Measurements from ENCODE around the gene RABGEF1. TPM values are rescaled to one million over a fixed set of nuclear protein-coding genes. Genes with fewer than 3 reads are reported as not detected.

The RABGEF1 gene
- total and polyA plus RNA-seq, 2 experiments from 2014 or later = 18.8 to 22.7 TPM

DNA sequence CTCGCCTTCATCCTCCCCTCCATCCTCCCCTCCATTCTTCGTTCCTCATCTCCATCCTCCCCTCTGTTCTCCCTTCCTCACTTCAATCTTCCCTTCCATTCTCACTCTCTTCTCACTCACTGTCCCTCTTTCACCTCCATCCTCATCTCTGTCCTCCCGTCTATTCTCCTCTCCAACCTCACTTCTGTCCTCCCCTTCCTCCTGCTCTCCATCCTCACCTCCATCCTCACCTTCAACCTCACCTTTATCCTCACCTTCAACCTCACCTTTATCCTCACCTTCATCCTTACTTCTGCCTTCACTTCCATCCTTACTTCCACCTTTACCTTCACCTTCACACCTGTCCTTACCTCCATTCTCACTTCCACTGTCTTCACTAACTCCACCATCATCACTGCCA, 11.3 kb upstream of the RABGEF1 start:
- H3K27me3 ChIP-seq = no peaks in the 10 kb centered on the region
- DNase-seq (ENCODE audit: low read depth in 1 of 2, low spot score in 1 of 2) = no peak
- no peak overlapping the region for H3K27ac ChIP-seq
- no peaks in the 10 kb centered on the region for H3K36me3 ChIP-seq
- H3K4me1 ChIP-seq (ENCODE audit: low read depth) = no peaks in the 10 kb centered on the region
- no peak overlapping the region for H3K4me3 ChIP-seq
- H3K9me3 ChIP-seq (ENCODE audit: low read depth) = no peaks in the 10 kb centered on the region
- TF ChIP-seq, protein P1, sequence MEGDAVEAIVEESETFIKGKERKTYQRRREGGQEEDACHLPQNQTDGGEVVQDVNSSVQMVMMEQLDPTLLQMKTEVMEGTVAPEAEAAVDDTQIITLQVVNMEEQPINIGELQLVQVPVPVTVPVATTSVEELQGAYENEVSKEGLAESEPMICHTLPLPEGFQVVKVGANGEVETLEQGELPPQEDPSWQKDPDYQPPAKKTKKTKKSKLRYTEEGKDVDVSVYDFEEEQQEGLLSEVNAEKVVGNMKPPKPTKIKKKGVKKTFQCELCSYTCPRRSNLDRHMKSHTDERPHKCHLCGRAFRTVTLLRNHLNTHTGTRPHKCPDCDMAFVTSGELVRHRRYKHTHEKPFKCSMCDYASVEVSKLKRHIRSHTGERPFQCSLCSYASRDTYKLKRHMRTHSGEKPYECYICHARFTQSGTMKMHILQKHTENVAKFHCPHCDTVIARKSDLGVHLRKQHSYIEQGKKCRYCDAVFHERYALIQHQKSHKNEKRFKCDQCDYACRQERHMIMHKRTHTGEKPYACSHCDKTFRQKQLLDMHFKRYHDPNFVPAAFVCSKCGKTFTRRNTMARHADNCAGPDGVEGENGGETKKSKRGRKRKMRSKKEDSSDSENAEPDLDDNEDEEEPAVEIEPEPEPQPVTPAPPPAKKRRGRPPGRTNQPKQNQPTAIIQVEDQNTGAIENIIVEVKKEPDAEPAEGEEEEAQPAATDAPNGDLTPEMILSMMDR (IDR thresholded peaks at IDR 0.05; ENCODE audit: low read depth, low read length) = no peak

GRCh38 chr7:66731986-66732385, 8.5 kb upstream of the RABGEF1 start:
- H3K27me3 ChIP-seq = no peaks in the 10 kb centered on the region
- TF ChIP-seq, protein P1 (IDR thresholded peaks at IDR 0.05; ENCODE audit: low read depth, low read length) = no peak
- no peaks in the 10 kb centered on the region for H3K36me3 ChIP-seq
- H3K4me1 ChIP-seq (ENCODE audit: low read depth) = no peaks in the 10 kb centered on the region
- no peak for DNase-seq (ENCODE audit: low read depth in 1 of 2, low spot score in 1 of 2)
- H3K27ac ChIP-seq = no peak overlapping the region
- H3K9me3 ChIP-seq (ENCODE audit: low read depth) = no peaks in the 10 kb centered on the region
- H3K4me3 ChIP-seq = no peak overlapping the region

- H3K36me3 ChIP-seq = no peaks in the 10 kb centered on the region
- H3K4me1 ChIP-seq (ENCODE audit: low read depth) = no peaks in the 10 kb centered on the region
- H3K9me3 ChIP-seq (ENCODE audit: low read depth) = no peaks in the 10 kb centered on the region
- H3K27ac ChIP-seq = no peak overlapping the region
- H3K4me3 ChIP-seq = no peak overlapping the region
- H3K27me3 ChIP-seq = no peaks in the 10 kb centered on the region
- DNase-seq (ENCODE audit: low read depth in 1 of 2, low spot score in 1 of 2) = no peak
- TF ChIP-seq, protein P1 (IDR thresholded peaks at IDR 0.05; ENCODE audit: low read depth, low read length) = no peak
Observed at GRCh38 chr7:66732439-66732838, 8.1 kb upstream of the RABGEF1 start.

DNA sequence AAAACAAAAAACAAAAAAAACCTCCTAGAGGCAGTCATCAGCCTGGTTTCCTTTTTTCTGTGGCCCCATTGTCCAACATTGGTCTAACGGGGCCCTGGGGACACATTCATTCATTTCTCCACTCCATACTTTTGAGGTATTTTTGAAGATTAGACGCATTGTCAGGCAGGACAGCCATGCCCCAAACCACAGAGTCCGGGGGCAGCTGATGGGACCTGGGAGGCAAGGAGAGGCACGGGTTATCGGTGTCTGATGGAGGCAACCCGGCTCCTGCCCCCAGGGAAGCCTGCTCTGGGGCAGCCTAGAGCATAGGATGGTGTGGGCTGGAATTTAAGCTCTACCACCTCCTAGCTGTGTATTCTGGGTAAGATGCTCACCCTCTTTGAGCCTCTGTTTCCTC, 6.5 kb upstream of the RABGEF1 start:
- Histone ChIP-seq H3K9me3 (ENCODE audit: low read depth) (no peaks in the 10 kb centered on the region), H3K4me3 (no peak overlapping the region), H3K27me3 (no peaks in the 10 kb centered on the region), H3K4me1 (ENCODE audit: low read depth) (no peaks in the 10 kb centered on the region), H3K27ac (no peak overlapping the region), H3K36me3 (no peaks in the 10 kb centered on the region)
- no peak for DNase-seq (ENCODE audit: low read depth in 1 of 2, low spot score in 1 of 2)
- TF ChIP-seq, protein P1 (IDR thresholded peaks at IDR 0.05; ENCODE audit: low read depth, low read length) = no peak

GRCh38 chr7:66735154-66735553, 5.4 kb upstream of the RABGEF1 start:
- no peak for DNase-seq (ENCODE audit: low read depth in 1 of 2, low spot score in 1 of 2)
- H3K36me3 ChIP-seq = no peaks in the 10 kb centered on the region

More at GRCh38 chr7:66735154-66735553, 5.4 kb upstream of the RABGEF1 start:
- Histone ChIP-seq H3K27me3 (no peaks in the 10 kb centered on the region), H3K27ac (no peak overlapping the region), H3K9me3 (ENCODE audit: low read depth) (no peaks in the 10 kb centered on the region), H3K4me1 (ENCODE audit: low read depth) (no peaks in the 10 kb centered on the region), H3K4me3 (no peak overlapping the region)
- TF ChIP-seq, protein P1 (IDR thresholded peaks at IDR 0.05; ENCODE audit: low read depth, low read length) = no peak
